ENCODE results near the gene XKRX.

DNA sequence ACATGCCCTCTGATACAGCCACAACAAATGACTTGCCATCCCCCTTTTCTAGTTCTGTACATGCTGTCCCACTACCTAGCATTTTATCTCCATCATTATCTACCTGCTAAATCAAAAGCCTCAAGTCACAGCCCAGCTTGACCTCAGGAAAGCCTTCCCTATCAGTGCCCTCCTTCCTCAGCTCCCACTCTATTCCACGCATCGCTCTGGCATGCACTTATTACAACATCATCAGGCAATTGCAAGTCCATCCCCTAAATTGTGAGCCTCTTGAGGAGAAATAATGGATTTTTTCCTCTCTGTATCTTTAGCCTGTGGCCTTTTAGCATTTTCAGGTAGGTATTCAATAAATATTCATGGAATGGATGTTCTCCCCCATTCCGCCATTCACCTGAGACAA, 46.5 kb upstream of the XKRX start:
- no peak for TF ChIP-seq CTCF (IDR thresholded peaks at IDR 0.05; ENCODE audit: low read depth, low read length)
- no peak for TF ChIP-seq MAX (IDR thresholded peaks at IDR 0.05; ENCODE audit: low read depth, low read length)
- TF ChIP-seq POLR2A (IDR thresholded peaks at IDR 0.05; ENCODE audit: extremely low read depth, insufficient read length): no peak
- no peak for TF ChIP-seq MYC (IDR thresholded peaks at IDR 0.05; ENCODE audit: low read depth, low read length)

Data from NB4 (cell line).